ENCODE results near the gene SPOP.

The SPOP gene

DNA sequence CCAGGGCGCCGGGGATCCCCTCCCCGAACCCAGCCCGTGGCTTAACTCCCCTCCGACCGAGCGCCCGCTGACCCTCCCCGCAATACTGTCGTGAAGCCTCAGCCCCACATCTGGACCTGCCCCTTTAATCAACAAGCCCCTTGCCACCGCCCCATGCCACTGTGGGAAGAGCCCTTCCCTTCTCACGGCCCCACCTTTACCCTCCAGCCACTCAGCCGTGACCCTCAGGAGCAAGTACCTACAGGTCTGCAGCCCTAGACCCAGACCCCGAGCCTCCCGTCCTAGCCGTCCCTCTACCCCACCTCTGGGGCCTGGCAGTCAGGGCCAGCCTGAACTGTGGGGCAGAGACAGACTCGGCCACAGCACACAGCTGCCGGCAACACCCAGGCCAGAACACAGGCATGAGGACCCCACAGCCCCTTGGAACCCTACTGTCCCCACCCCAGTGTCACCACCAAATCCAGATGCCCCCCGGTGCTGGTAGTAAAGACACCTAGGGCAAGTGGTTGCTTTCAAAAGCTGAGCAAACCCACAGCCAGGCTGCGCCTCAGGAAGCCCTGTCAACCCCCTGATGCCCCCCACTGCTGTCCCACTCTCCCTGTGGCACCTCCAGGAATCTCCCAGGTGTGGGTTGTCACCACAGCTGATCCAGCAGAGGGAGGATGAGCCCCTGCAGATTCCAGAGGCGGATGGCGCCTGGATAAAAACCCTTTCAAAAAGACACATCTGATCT, 100.8 kb downstream of the SPOP start:
- no peak for DNase-seq (ENCODE audit: low read depth)
- H3K4me3 ChIP-seq (ENCODE audit: low read depth, low read length), result no peak overlapping the region
- TF ChIP-seq, protein P1, sequence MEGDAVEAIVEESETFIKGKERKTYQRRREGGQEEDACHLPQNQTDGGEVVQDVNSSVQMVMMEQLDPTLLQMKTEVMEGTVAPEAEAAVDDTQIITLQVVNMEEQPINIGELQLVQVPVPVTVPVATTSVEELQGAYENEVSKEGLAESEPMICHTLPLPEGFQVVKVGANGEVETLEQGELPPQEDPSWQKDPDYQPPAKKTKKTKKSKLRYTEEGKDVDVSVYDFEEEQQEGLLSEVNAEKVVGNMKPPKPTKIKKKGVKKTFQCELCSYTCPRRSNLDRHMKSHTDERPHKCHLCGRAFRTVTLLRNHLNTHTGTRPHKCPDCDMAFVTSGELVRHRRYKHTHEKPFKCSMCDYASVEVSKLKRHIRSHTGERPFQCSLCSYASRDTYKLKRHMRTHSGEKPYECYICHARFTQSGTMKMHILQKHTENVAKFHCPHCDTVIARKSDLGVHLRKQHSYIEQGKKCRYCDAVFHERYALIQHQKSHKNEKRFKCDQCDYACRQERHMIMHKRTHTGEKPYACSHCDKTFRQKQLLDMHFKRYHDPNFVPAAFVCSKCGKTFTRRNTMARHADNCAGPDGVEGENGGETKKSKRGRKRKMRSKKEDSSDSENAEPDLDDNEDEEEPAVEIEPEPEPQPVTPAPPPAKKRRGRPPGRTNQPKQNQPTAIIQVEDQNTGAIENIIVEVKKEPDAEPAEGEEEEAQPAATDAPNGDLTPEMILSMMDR (IDR thresholded peaks at IDR 0.05; ENCODE audit: control insufficient read depth, extremely low read depth, insufficient read depth), result no peak

DNA sequence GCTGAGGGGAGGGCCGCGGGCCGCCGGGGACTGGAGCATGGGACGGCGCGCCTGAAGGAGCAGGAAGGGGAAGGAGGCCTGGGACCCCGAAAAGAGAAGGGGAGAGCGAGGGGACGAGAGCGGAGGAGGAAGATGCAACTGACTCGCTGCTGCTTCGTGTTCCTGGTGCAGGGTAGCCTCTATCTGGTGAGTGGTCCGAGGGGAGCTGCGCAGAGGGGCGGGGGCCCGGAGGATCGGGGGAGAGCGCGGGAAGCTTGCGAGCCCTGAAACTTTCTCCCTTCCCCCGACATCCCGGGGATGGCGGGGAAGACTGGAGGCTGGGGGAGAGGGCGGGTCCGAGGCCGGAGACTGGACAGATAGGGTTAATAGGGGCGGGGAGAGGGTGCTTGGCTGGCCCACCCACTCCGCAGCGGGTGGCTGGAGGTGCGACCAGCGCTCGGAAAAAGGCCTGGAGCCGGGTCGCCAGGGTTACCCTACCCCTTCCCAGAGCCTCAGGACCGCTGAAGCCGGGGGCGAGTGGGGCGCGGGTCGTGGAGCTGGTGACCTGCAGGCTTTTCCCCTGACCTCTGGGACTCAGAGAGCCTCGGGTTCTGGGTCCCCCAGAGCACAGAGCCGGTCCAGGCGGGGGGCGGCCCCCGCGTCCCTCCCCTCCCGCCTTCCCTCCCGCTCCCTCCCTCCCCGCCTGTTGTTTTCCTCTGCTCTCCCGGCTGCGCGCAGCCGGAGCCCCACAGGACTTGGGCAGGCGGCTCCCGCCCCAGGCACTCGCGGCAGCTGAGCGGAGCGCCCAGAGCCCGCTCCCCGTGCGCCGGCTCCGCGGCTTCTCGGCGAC, 101.6 kb downstream of the SPOP start:
- peak overlapping the region; percentile 41 for H3K4me3 ChIP-seq (ENCODE audit: low read depth, low read length)

DNA sequence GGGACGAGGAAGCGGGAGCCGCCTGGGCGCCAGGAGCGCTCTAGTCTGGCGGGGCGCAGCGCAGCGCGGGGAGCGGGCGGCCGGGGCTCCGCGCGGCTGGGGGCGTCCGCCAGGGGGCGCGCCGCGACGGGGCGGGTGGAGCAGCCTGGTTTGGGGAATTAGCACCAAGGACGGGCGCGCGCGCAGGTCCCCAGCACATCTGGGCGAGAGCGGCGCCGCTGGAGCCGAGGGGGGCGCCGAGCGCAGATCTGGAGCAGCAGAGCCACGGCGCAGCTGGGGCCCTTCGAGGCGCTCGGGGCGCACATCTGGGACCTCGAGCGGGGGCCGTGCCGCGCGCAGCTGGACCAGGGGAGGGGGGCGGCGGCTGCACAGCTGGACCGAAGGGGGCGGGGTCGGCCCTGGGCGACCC, 102.2 kb downstream of the SPOP start, which contains the start of gene NXPH3:
NXPH3 (plus strand) TSS at position 193 of the 409 bp plus-strand sequence. CDS start 349 bp downstream, outside the sequence.
- no peak for DNase-seq (ENCODE audit: low read depth)
- TF ChIP-seq, protein P1 (IDR thresholded peaks at IDR 0.05; ENCODE audit: control insufficient read depth, extremely low read depth, insufficient read depth), result peak; percentile 73
- H3K4me3 ChIP-seq (ENCODE audit: low read depth, low read length), result peak within 1 kb of the TSS; percentile 41

More for the DNA sequence above, 101.6 kb downstream of the SPOP start:
- TF ChIP-seq, protein P1 (IDR thresholded peaks at IDR 0.05; ENCODE audit: control insufficient read depth, extremely low read depth, insufficient read depth), result no peak
- DNase-seq (ENCODE audit: low read depth), result no peak

DNA sequence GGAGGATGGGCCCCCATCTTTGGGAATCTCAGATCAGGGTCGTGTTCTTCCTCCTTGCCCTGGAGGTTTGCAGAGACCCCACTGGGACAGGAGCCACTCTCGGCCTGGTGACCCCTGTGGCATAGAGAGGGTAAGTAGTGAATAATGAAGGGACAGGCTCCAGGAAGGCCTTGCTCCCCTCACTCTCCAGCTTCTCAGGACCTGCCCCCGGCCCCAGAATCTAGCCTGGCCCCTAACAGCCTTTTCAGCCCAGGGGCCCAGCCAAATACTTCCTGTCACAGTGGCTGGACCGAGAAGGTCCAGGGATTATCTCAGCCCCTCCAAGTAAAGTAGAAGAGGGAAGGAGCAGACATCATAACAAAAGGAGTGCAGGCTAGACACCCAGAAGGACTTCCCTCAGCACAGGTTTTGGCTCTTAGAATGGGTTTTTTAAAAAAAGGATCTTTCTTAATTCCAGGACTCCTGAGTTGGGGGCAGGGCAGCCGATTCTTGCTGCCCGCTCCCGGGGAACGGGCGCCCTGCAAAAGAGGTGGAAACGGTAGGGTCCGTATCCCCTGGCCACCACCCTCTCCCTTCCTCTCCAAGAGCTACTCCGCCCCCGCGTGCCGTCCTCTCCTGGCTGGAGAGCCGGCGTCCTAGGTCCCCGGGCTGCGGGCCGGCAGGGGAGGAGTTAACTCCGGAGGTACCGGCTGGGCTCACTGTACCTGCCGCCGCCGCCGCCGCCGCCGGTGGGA, 102.8 kb downstream of the SPOP start:
- no peak for DNase-seq (ENCODE audit: low read depth)
- H3K4me3 ChIP-seq (ENCODE audit: low read depth, low read length), result no peak overlapping the region; the same call in 1 of the 2 replicates
- TF ChIP-seq, protein P1 (IDR thresholded peaks at IDR 0.05; ENCODE audit: control insufficient read depth, extremely low read depth, insufficient read depth), result no peak

DNA sequence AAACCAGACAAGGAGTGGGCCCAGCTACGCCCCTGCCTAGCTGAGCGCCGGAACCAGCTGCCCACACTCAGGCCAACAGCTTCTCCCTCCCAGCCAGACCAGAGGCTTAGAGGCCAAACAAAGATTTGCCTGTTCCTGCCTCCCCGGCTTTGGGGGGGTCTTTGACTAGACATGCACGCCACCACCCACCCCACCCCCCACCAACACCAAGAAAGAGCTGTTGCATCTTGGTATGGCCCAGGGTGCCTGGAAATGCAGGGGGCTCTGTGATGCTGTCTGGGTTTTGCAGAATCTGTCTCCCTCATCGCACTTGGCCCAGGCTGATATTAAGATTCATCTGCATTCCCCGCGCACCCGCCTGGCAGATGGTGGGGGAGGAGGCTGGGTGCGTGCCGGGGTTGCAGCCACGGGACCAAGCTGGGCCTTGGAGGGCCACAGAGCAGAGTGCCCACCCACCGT, 103.5 kb downstream of the SPOP start:
- no peak for DNase-seq (ENCODE audit: low read depth)
- no peak overlapping the region for H3K4me3 ChIP-seq (ENCODE audit: low read depth, low read length)
- TF ChIP-seq, protein P1 (IDR thresholded peaks at IDR 0.05; ENCODE audit: control insufficient read depth, extremely low read depth, insufficient read depth), result no peak

DNA sequence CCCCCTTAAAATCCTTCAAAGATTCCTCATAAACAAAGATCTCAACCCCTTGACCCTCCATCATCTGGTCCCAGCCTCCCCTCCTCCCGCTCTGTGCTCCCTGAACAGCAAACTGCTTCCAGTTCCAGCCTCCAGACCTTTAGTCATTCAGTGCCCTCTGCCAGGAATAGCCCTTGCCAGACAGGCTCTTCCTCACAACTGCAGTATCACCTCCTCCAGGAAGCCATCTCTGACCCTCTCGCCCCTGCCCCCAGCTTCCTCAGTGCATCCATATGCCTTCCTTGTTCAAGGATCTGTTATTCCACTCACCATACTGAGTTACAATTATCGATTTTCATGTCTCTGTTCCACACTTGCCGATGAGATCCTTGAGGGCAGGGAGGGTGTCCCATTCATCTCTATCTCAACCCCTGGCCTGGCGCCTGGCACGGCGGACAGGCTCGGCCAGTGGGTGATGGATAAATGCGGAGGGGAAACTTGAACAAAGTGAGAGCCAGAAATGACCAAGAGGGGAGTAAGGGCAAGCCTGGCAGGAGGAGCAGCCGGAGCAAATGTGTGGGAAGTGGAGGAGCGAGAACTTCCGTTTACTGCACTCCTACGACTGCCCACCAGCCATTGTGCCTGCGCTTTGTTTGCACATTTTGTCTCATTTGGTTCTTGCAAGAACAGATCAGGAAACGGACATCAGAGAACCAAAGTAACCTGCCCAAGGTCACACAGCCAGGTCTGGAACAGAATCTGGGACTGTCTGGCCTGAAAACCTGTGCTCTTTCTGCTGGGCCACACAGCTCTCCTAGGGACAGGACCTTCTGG, 104.2 kb downstream of the SPOP start:
- no peak for DNase-seq (ENCODE audit: low read depth)
- TF ChIP-seq, protein P1 (IDR thresholded peaks at IDR 0.05; ENCODE audit: control insufficient read depth, extremely low read depth, insufficient read depth), result no peak
- no peak overlapping the region for H3K4me3 ChIP-seq (ENCODE audit: low read depth, low read length)

All from LNCaP clone FGC (cell line).